K562 (cell line): ENCODE results near the gene HSPA2. TPM values are rescaled to one million over a fixed set of nuclear protein-coding genes. Genes with fewer than 3 reads are reported as not detected.

Source experiments
- ATAC-seq: fragments of 200-7000 bp; cut with Tn5 transposase; 3 replicates; pipeline ENCODE4 v1.9.1; 2020; ENCODE audit warnings: moderate library complexity
- BruUV-seq: library from RNA; stranded (reverse); fragments of 400-500 nt; replicated peaks from 2 replicates; lab custom pipeline; 2021; lab: Mats Ljungman, UMichigan
- CTCF ChIA-PET: fragments of 300-600 bp; formaldehyde crosslinking; extraction: SDS; loops from one replicate; lab custom pipeline; 2021; ENCODE audit warnings: low intra/inter-chr PET ratio; lab: Yijun Ruan, JAX
- POLR2A ChIA-PET: fragments of 300-600, 350-650 bp; sonication (Branson Sonifier 250); formaldehyde crosslinking; extraction: SDS; loops from one replicate; lab custom pipeline; 2021; ENCODE audit warnings: antibody characterized with exemption, inconsistent platforms; lab: Yijun Ruan, JAX
- DNase-seq, 4 experiments: peaks; one replicate each; pipeline versions ENCODE4 v3.0.0 to v3.0.0-alpha.2; 2011 to 2018; ENCODE audit warnings: low spot score in 3 of 4, mixed read lengths in 3 of 4; ENCODE audit errors: extremely low read depth in 1 of 4
- FAIRE-seq: peaks from 2 replicates; lab custom pipeline; 2011; peaks lifted over from hg19 to GRCh38; lab: Jason Lieb, UNC
- H2AFZ ChIP-seq: 2 replicates; pipeline ENCODE4 v1.6.0; 2011; ENCODE audit warnings: low read depth, low read length, control low read depth, inconsistent platforms
- H3K27ac ChIP-seq: fragments of 200-600 bp; 3 replicates; pipeline ENCODE4 v1.8.0; 2011; ENCODE audit warnings: low read depth, mild to moderate bottlenecking, control low read depth, inconsistent platforms, low read length, moderate library complexity, mixed read lengths; ENCODE audit errors: extremely low read depth
- H3K27me3 ChIP-seq, 2 experiments: fragments of 300-600 bp in 1 of 2; 2 replicates in 1 of 2; 3 replicates in 1 of 2; pipeline versions ENCODE4 v1.6.0 to v1.8.0; 2011; ENCODE audit warnings: inconsistent platforms in 2 of 2, low read length in 2 of 2, mild to moderate bottlenecking in 1 of 2, mixed read lengths in 1 of 2, moderate library complexity in 1 of 2; ENCODE audit not compliant: control insufficient read depth in 2 of 2, insufficient read depth in 2 of 2
- H3K36me3 ChIP-seq: fragments of 300-600 bp; 3 replicates; pipeline ENCODE4 v1.8.0; 2011; ENCODE audit warnings: mild to moderate bottlenecking, low read length, inconsistent platforms; ENCODE audit not compliant: control insufficient read depth, insufficient read depth
- H3K4me1 ChIP-seq, 2 experiments: fragments of 200-600 bp in 1 of 2; replicated peaks in 1 of 2; 2 replicates in 1 of 2; 3 replicates in 1 of 2; pipeline versions ENCODE4 v1.5.1 to v1.8.0; 2011; ENCODE audit warnings: inconsistent platforms in 2 of 2, low read length in 2 of 2, mild to moderate bottlenecking in 1 of 2, mixed read lengths in 1 of 2, moderate library complexity in 1 of 2; ENCODE audit not compliant: control insufficient read depth in 2 of 2, insufficient read depth in 2 of 2
- H3K4me2 ChIP-seq: 2 replicates; pipeline ENCODE4 v1.6.1; 2011; ENCODE audit warnings: low read length, control low read depth, inconsistent platforms, mixed read lengths; ENCODE audit not compliant: insufficient read depth
- H3K4me3 ChIP-seq: fragments of 200-600 bp; sonication (generic), shearing (Covaris generic); 2 replicates; pipeline ENCODE4 v1.5.1; 2016; ENCODE audit warnings: control low read depth, inconsistent platforms
- H3K79me2 ChIP-seq: fragments of 200-600 bp; 3 replicates; pipeline ENCODE4 v1.8.0; 2011; ENCODE audit warnings: low read length, inconsistent platforms; ENCODE audit not compliant: control insufficient read depth, insufficient read depth
- H3K9ac ChIP-seq, 2 experiments: 2 replicates each; pipeline versions ENCODE4 v1.6.0 to v1.6.1; 2011; ENCODE audit warnings: low read depth in 2 of 2, low read length in 2 of 2, control low read depth in 1 of 2, inconsistent platforms in 1 of 2, mild to moderate bottlenecking in 1 of 2, mixed read lengths in 1 of 2; ENCODE audit not compliant: insufficient read depth in 1 of 2
- H3K9me1 ChIP-seq: one replicate; pipeline ENCODE4 v1.6.0; 2011; ENCODE audit warnings: inconsistent platforms, mild to moderate bottlenecking, low read length, moderate library complexity; ENCODE audit not compliant: control insufficient read depth, insufficient read depth
- H3K9me3 ChIP-seq: replicated peaks from 2 replicates; pipeline ENCODE4 v1.5.1; 2011; ENCODE audit warnings: low read depth, low read length, inconsistent platforms; ENCODE audit not compliant: control insufficient read depth, insufficient read depth
- H4K20me1 ChIP-seq: replicated peaks from 2 replicates; pipeline ENCODE4 v1.6.1; 2011; ENCODE audit warnings: low read length, inconsistent platforms, mixed read lengths; ENCODE audit not compliant: control insufficient read depth, insufficient read depth
- FOS ChIP-seq: IDR thresholded peaks from 3 replicates; pipeline ENCODE4 v1.6.1; 2011; ENCODE audit not compliant: insufficient read length; ENCODE audit errors: extremely low read depth
- FOXJ2 ChIP-seq: fragments of 200-800 bp; sonication (Bioruptor generic); IDR thresholded peaks from 2 replicates; pipeline ENCODE4 v1.6.1; 2016; ENCODE audit warnings: missing genetic modification characterization, missing compliant biosample characterization
- ILK ChIP-seq: fragments of 450-650 bp; IDR thresholded peaks from 2 replicates; pipeline ENCODE4 v1.6.1; 2016; ENCODE audit warnings: missing genetic modification characterization, low read depth, mild to moderate bottlenecking, missing compliant biosample characterization, moderate library complexity, borderline replicate concordance
- L3MBTL2 ChIP-seq: fragments of 450-650 bp; IDR thresholded peaks from 2 replicates; pipeline ENCODE4 v1.6.1; 2016; ENCODE audit warnings: mild to moderate bottlenecking, moderate library complexity
- NCOA2 ChIP-seq, 2 experiments: fragments of 450-650 bp; IDR thresholded peaks; 2 replicates each; pipeline ENCODE4 v1.6.1; 2018; ENCODE audit warnings: mild to moderate bottlenecking in 2 of 2, moderate library complexity in 1 of 2; ENCODE audit not compliant: partially characterized antibody in 2 of 2
- PYGO2 ChIP-seq: fragments of 450-650 bp; IDR thresholded peaks from 2 replicates; pipeline ENCODE4 v1.6.1; 2016; ENCODE audit warnings: mild to moderate bottlenecking, missing genetic modification characterization, moderate library complexity, missing compliant biosample characterization
- RBM15 ChIP-seq: fragments of 200-400 bp; formaldehyde crosslinking; IDR thresholded peaks from 2 replicates; pipeline ENCODE4 v1.6.1; 2018; ENCODE audit warnings: mild to moderate bottlenecking, low read length, moderate library complexity; ENCODE audit not compliant: insufficient read depth
- TGIF2 ChIP-seq: sonication (generic); formaldehyde crosslinking; IDR thresholded peaks from 2 replicates; pipeline ENCODE4 v1.8.1; 2022; ENCODE audit warnings: mild to moderate bottlenecking, missing genetic modification reagents, moderate library complexity
- TRIM28 ChIP-seq: fragments of 450-650 bp; IDR thresholded peaks from 2 replicates; pipeline ENCODE4 v1.6.1; 2017
- ZNF77 ChIP-seq: fragments of 250-450 bp; sonication (Bioruptor Pico); IDR thresholded peaks from 2 replicates; pipeline ENCODE4 v1.5.0; 2020
- in situ Hi-C: fragments of 300-500 bp; cut with MboI; formaldehyde crosslinking; loops from 4 replicates; pipeline ENCODE4 v1.15.0; 2018; ENCODE audit warnings: inconsistent platforms, mixed read lengths
- intact Hi-C: fragments of 100-400 bp; cut with micrococcal nuclease; formaldehyde crosslinking; loops from 2 replicates; pipeline ENCODE4 v1.14.2; 2022
- polyA plus RNA-seq, 8 experiments: library from polyadenylated mRNA; depleted of rRNA in 4 of 8; stranded (reverse) in 5 of 8; unstranded in 3 of 8; fragments of >200 nt; fragmentation: Nextera tagmentation in 2 of 8; fragmentation: Illumina TruSeq in 1 of 8; extraction: Ambion mirVana in 2 of 8; extraction: Trizol in 1 of 8; gene quantifications; 2 replicates each; pipeline versions ENCODE4 v1.2.1 to v1.2.3, GENCODE V29; 2011 to 2014; ENCODE audit warnings: inconsistent platforms in 1 of 8, missing spikeins in 1 of 8
- total RNA-seq, 7 experiments: library from RNA; depleted of rRNA in 6 of 7; stranded (reverse); fragments of >200 nt in 6 of 7; fragmentation: Illumina TruSeq in 2 of 7; extraction: Trizol in 2 of 7; gene quantifications; 2 replicates each; pipeline versions ENCODE4 v1.2.1 to v1.2.3, GENCODE V29; 2011 to 2021; ENCODE audit warnings: low replicate concordance in 1 of 7
- TF ChIP-seq, protein P1 (sequence below), 2 experiments: fragments of 450-650 bp; formaldehyde crosslinking in 1 of 2; IDR thresholded peaks; 2 replicates each; pipeline versions ENCODE4 v1.4.0 to v1.6.1; 2014 to 2020; ENCODE audit warnings: mild to moderate bottlenecking in 2 of 2, borderline replicate concordance in 1 of 2, low read depth in 1 of 2
- TF ChIP-seq, protein P2 (sequence below): IDR thresholded peaks from 3 replicates; pipeline ENCODE4 v1.6.1; 2011; ENCODE audit warnings: borderline replicate concordance, mild to moderate bottlenecking; ENCODE audit not compliant: insufficient read length, insufficient read depth

Gene HSPA2
- total and polyA plus RNA-seq, 9 of the 15 experiments (the other 6 are each of a cell fraction or from before 2014, with no cell fraction given), result not detected

GRCh38 chr14:64562436-64562835, 21.9 kb downstream of the HSPA2 start:
- Histone ChIP-seq H3K9me3 (no peaks in the 10 kb centered on the region), H3K9ac (no peak overlapping the region), H3K9me1 (no peaks in the 10 kb centered on the region), H3K4me2 (no peak overlapping the region), H3K4me1 (no peaks in the 10 kb centered on the region), H3K4me3 (no peak overlapping the region), H3K27me3 (peaks cover 11 to 19% of the 10 kb centered on the region in 2 experiments; a peak in 4 of 5 replicates), H2AFZ (no peak overlapping the region), H3K36me3 (no peaks in the 10 kb centered on the region), H3K27ac (no peak overlapping the region), H4K20me1 (no peaks in the 10 kb centered on the region), H3K79me2 (no peaks in the 10 kb centered on the region)
- in situ Hi-C loops, result no loop called here
- POLR2A ChIA-PET, result interaction anchor here (1.0 kb wide), 1 partner anchor 19 kb away, joined by 3 read pairs; no protein-coding TSS in a partner anchor
- FAIRE-seq (no peak), DNase-seq (no peak), ATAC-seq (no peak)
- CTCF ChIA-PET, result no interaction called here
- intact Hi-C loops, result no loop called here
- BruUV-seq, result no TSS peak
- TF ChIP-seq ILK, result no peak
- no peak for TF ChIP-seq TGIF2
- TF ChIP-seq TRIM28, result no peak
- TF ChIP-seq ZNF77 (CRISPR knock-in tag), result no peak
- no peak for TF ChIP-seq PYGO2 (tag)
- no peak for TF ChIP-seq FOXJ2
- TF ChIP-seq, protein P1, sequence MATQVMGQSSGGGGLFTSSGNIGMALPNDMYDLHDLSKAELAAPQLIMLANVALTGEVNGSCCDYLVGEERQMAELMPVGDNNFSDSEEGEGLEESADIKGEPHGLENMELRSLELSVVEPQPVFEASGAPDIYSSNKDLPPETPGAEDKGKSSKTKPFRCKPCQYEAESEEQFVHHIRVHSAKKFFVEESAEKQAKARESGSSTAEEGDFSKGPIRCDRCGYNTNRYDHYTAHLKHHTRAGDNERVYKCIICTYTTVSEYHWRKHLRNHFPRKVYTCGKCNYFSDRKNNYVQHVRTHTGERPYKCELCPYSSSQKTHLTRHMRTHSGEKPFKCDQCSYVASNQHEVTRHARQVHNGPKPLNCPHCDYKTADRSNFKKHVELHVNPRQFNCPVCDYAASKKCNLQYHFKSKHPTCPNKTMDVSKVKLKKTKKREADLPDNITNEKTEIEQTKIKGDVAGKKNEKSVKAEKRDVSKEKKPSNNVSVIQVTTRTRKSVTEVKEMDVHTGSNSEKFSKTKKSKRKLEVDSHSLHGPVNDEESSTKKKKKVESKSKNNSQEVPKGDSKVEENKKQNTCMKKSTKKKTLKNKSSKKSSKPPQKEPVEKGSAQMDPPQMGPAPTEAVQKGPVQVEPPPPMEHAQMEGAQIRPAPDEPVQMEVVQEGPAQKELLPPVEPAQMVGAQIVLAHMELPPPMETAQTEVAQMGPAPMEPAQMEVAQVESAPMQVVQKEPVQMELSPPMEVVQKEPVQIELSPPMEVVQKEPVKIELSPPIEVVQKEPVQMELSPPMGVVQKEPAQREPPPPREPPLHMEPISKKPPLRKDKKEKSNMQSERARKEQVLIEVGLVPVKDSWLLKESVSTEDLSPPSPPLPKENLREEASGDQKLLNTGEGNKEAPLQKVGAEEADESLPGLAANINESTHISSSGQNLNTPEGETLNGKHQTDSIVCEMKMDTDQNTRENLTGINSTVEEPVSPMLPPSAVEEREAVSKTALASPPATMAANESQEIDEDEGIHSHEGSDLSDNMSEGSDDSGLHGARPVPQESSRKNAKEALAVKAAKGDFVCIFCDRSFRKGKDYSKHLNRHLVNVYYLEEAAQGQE (IDR thresholded peaks at IDR 0.05; ENCODE audit: borderline replicate concordance), result no peak
- TF ChIP-seq, protein P1 (CRISPR knock-in tag; IDR thresholded peaks at IDR 0.05; ENCODE audit: low read depth), result no peak
- no peak for TF ChIP-seq FOS
- no peak for TF ChIP-seq NCOA2 (IDR thresholded peaks at IDR 0.05; ENCODE audit: partially characterized antibody in 2 of 2)
- no peak for TF ChIP-seq RBM15
- TF ChIP-seq L3MBTL2, result no peak
- TF ChIP-seq, protein P2, sequence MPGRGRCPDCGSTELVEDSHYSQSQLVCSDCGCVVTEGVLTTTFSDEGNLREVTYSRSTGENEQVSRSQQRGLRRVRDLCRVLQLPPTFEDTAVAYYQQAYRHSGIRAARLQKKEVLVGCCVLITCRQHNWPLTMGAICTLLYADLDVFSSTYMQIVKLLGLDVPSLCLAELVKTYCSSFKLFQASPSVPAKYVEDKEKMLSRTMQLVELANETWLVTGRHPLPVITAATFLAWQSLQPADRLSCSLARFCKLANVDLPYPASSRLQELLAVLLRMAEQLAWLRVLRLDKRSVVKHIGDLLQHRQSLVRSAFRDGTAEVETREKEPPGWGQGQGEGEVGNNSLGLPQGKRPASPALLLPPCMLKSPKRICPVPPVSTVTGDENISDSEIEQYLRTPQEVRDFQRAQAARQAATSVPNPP, result no peak
